ENCODE results near the gene TIMM50. TPM values are rescaled to one million over a fixed set of nuclear protein-coding genes. Genes with fewer than 3 reads are reported as not detected.

The TIMM50 gene
- total RNA-seq, 4 donors from 2014 or later: 66.9 to 97.6 (median 85.6) TPM

- ATAC-seq: no peak
- intact Hi-C loops (cut with DNase I; ENCODE audit: low total_unique reads): no loop called here
- no peak overlapping the region for H3K4me3 ChIP-seq
- no peaks in the 10 kb centered on the region for H3K27me3 ChIP-seq
- no peaks in the 10 kb centered on the region for H3K4me1 ChIP-seq
- H3K27ac ChIP-seq: no peak overlapping the region
- no peak for DNase-seq
- in situ Hi-C loops (cut with MboI; ENCODE audit: low sequenced_read_pairs in 4 of 4): no loop called here
- H3K36me3 ChIP-seq: peaks cover 8 to 75% of the 10 kb centered on the region in 2 donors
- no peak for TF ChIP-seq CTCF (IDR thresholded peaks at IDR 0.05 in 4 of 5, conservative IDR thresholded peaks at IDR 0.05 in 1 of 5)
- TF ChIP-seq POLR2A (IDR thresholded peaks at IDR 0.05): no peak
- no peaks in the 10 kb centered on the region for H3K9me3 ChIP-seq
These were observed 17.2 kb upstream of the TIMM50 start for GRCh38 chr19:39463403-39463802.

GRCh38 chr19:39465956-39466747, 14.5 kb upstream of the TIMM50 start:
- H3K27ac ChIP-seq: no peak overlapping the region
- H3K36me3 ChIP-seq: peaks cover 5 to 75% of the 10 kb centered on the region in 2 donors
- H3K9me3 ChIP-seq: no peaks in the 10 kb centered on the region
- DNase-seq (no peak), ATAC-seq (no peak)
- in situ Hi-C loops (cut with MboI; ENCODE audit: low sequenced_read_pairs in 4 of 4) (no loop called here), intact Hi-C loops (cut with DNase I; ENCODE audit: low total_unique reads) (no loop called here)
- TF ChIP-seq CTCF (IDR thresholded peaks at IDR 0.05 in 4 of 5, conservative IDR thresholded peaks at IDR 0.05 in 1 of 5) (no peak), POLR2A (IDR thresholded peaks at IDR 0.05) (no peak)
- H3K27me3 ChIP-seq: no peaks in the 10 kb centered on the region
- no peaks in the 10 kb centered on the region for H3K4me1 ChIP-seq
- H3K4me3 ChIP-seq: no peak overlapping the region

GRCh38 chr19:39467941-39468340, 12.7 kb upstream of the TIMM50 start:
- no peaks in the 10 kb centered on the region for H3K9me3 ChIP-seq
- peaks cover 5 to 90% of the 10 kb centered on the region in 2 donors for H3K36me3 ChIP-seq
- in situ Hi-C loops (cut with MboI; ENCODE audit: low sequenced_read_pairs in 4 of 4) (no loop called here), intact Hi-C loops (cut with DNase I; ENCODE audit: low total_unique reads) (no loop called here)
- DNase-seq: no peak
- H3K27ac ChIP-seq: no peak overlapping the region
- H3K4me3 ChIP-seq: no peak overlapping the region
- H3K27me3 ChIP-seq: no peaks in the 10 kb centered on the region
- no peaks in the 10 kb centered on the region for H3K4me1 ChIP-seq
- no peak for TF ChIP-seq CTCF (IDR thresholded peaks at IDR 0.05 in 4 of 5, conservative IDR thresholded peaks at IDR 0.05 in 1 of 5)
- no peak for TF ChIP-seq POLR2A (IDR thresholded peaks at IDR 0.05)
- ATAC-seq: no peak

GRCh38 chr19:39469036-39469435, 11.6 kb upstream of the TIMM50 start:
- peaks cover 5 to 100% of the 10 kb centered on the region in 2 donors for H3K36me3 ChIP-seq
- in situ Hi-C loops (cut with MboI; ENCODE audit: low sequenced_read_pairs in 4 of 4) (no loop called here), intact Hi-C loops (cut with DNase I; ENCODE audit: low total_unique reads) (no loop called here)
- H3K4me3 ChIP-seq: no peak overlapping the region
- H3K9me3 ChIP-seq: no peaks in the 10 kb centered on the region
- no peaks in the 10 kb centered on the region for H3K4me1 ChIP-seq
- H3K27me3 ChIP-seq: no peaks in the 10 kb centered on the region
- no peak for ATAC-seq
- no peak overlapping the region for H3K27ac ChIP-seq
- TF ChIP-seq POLR2A (IDR thresholded peaks at IDR 0.05) (no peak), CTCF (IDR thresholded peaks at IDR 0.05 in 4 of 5, conservative IDR thresholded peaks at IDR 0.05 in 1 of 5) (no peak)
- DNase-seq: no peak

Data from gastrocnemius medialis (tissue), 4 donors.